Stimulated activated CD8-positive, alpha-beta memory T cell treated with anti-CD3 and anti-CD28 coated beads, Interleukin-4, amount 100 ng/mL, for 1 hour (primary cell): ENCODE measurements around the gene CAMK1D.

Experiments
- DNase-seq, 2 donors: peaks; one replicate each; pipeline ENCODE4 v3.0.0-alpha.2; 2020; ENCODE audit warnings: low read depth in 2 of 2, low spot score in 1 of 2

The CAMK1D gene

DNA sequence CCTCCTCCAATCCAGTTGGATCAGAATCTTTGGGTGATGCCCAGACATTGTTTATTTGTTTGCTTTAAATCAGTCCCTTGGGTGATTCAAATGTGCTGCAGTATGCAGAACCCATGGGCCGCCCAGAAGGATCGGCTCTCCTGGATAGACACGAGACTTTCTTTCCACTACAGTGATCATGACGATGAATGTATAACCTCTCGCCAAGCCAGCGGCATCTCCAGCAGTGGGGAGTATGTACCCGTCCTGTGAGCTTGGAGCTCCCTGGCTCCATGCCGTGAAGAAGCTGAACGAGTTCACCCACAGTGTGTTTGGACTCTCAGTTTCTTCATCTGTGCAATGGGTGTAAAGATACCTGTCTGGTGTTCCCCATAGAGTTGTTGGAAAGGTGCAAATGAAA lies 162.3 kb downstream of the CAMK1D start:
- DNase-seq, result no peak

DNA sequence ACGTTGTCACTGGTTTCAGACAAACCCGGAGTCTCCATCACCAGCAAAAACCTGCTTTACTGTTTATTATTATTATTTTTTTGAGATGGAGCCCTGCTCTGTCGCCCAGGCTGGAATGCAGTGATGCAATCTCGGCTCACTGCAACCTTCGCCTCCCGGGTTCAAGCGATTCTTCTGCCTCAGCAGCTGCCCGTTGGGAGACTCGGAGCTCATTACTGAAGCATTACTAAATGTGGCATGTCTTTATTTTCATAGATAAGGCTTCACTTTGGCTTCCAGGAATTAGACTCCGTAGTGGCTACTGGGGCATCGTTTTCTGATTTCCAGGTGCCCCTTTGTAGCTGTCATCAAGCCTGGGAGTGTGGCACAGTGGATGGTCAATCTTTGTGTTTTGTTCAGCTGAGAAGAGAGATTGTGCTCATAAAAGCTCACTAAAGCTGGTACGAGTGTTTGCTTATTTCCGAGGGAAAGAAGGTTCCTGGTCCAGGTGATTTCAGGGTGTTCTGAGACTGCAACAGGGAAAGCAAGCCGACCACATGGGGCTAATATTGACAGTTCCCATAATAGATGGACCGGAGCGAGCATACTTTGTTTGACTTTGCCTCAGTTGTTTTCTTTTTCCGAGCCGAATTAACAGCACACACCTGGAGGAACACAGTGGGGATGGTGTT lies 163.1 kb downstream of the CAMK1D start:
- no peak for DNase-seq

DNA sequence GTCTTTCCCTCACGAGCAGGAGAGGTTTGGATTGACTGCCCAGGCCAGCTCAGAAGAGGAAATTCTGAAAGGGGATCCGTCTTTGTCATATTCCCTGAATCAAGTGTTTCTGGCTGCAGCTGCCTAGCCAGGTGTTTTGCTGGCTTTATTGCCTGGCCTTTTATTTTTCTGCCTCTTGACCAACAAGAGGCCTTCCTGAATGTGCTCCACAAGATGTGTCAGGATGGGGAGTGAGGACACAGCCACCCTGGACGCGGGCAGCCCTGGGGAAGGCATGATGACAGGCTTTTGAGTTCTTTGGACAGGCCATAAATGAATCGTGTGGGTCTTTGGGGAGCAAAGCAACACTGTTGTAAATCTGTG lies 163.6 kb downstream of the CAMK1D start:
- DNase-seq, result no peak

DNA sequence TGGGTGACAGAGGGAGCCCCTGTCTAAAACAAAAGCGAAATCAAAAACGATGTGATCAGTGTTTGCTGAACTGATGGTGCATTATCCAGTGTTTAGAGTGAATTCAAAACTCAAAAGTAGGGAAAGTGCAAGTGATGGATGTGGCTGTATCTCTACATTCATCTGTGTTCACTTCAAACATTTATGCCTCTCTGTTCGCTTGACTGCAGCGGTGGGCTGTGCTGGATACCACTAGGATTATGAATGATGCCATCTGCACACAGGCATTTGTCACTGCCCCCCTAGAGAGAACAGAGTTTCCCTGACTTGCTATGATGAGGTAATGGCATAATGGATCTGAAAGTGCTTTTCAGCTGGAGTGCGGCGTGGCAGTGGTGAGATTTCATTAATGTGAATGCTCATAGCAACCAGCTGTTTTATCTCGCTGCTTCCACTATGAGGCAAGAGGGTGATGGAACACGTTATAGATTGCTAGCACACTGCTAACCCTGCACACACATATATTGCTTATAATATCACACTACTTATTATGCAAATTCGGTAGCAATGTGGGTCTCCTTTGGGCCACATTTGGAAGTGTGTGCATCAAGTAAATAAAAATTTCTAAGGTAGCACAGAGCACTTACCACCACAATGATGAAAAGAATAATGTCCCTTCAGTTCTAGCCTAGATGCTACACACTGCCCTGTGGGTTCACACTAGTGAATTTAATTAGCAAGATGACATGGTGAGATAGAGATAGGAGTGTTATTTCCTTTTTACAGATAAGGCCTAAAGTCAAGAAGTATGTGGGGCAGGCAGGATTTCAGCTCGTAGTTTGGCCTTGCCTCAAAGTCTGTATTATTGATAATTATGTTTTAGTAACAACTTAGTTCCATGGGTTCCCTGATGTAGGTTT lies 164.7 kb downstream of the CAMK1D start:
- DNase-seq, result no peak

DNA sequence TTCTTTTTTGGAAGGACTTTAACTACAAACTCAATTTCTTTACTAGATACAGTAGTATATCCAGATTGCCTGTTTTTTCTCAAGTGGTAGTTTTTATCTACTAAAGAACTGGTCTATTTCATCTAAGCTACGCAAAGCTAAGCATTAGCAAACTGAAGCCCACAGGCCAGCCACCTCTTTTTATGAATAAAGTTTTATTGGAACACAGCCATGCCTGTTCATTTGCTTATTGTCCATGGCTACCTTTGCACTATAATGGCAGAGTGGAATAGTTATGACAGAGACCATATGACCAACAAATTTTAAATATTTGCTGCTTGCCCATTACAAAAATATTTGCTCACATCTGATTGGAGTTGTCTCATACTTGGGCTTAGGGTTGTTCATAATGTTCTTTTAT lies 168.7 kb downstream of the CAMK1D start:
- no peak for DNase-seq

DNA sequence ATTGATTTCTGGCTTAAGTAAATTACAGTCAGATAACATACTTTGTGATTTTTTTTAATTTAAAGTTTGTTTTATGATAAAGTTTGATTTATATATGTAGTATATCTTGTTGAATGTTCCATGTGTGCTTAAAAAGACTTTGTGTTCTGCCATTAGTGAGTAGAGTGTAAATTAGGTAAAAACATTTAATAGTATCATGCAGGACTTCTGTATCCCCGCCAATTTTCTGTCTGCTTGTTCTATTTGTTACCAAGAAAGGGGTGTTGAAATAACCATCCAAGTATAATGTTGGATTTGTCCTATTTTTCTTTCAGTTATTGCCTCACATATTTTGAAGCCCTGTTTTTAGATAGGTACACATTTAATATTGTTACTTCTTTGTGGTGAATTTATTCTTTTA lies 172.1 kb downstream of the CAMK1D start:
- DNase-seq, result no peak

DNA sequence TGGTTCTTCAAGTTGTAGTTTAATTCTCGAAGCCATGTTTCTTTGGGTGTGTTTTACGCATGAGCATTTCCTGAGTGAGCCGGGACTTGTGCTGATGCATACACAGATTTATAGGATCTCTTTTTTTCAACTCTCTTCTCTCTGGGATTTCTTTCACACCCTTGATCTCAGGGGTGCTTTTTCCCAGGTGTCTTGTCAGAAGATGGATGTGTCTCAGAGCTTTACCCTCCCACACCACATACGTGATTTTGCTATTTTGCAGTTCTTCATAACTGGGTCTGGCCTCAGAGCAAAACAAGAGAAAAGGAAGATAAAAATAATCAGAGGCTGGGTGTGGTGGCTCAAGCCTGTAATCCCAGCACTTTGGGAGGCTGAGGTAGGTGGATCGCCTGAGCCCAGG lies 177.0 kb downstream of the CAMK1D start:
- no peak for DNase-seq

DNA sequence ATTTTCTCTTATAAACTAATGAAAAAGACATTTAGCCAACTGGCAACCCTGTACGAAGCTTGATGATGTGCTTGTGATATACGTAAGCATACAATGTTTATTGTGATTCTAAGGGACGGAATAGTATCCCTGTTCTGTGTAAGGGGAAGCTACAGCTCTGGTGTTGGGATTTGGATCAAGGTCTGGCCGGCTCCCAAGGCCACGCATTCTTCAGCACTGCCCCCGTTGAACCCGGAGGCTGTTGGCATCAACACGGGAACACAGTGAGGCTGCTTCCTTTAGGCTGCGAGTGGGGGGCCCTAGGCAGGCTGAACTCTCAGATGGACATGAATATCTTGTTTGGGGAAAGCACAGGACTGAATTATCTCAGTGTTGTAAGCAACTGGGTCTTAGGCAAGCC lies 180.6 kb downstream of the CAMK1D start:
- no peak for DNase-seq

DNA sequence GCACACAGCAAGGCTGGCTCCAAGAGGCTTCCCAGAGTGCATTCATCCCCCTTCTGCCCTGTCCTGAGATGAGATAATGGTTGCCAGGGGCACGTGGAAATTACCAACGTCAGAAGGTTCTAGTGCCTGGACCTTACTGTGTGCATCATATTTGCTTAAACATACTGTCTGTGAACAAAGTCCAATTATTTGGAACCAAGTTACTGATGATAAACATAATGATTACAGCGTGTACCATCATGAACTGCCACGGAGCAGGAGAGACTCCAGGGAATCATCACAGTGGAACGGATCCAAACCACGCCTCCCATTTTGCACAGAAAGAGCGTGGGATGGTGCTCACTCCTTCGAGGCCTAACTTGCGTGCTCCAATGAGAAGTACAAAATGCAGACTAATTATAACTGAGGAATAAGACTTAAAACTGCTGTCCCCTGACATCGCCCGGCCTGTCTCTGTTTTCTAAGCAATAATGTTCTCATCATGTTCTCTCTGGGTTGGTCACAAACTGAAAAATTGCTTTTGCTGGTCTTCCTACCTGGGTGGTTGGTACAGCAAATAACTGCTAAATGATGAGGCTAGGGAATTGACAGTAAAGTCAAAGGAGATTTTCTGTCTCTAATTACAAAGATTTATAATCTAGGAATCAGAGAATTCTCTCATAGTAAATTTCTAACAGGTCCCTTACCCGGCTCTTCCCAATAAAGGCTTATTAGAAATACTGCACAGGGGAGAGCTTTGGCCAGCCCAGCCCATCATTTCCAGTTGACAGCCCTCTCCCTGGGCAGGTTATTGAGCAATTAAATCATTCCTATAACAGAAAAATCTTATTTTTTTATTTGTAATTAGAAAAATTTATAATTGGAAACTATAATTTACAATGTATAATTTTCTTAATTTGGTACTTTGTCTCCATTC lies 182.2 kb downstream of the CAMK1D start:
- no peak for DNase-seq

DNA sequence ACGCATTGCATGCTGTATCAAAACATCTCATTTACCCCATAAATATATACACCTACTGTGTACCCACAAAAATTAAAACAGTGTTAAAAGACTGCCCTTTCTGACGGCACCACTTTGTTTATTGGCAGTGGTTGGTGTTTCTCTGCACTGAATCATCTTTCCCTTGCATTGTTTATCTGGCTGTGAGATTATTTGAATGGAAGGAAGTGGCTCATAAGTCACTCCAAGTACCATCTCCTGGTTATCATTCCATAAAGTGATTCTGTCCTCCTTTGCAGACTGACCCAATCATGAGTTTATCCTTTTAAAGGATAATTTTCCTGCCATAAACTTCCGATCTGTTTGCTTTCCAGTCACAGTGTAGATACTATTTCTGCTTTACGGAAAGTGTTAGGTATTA lies 183.8 kb downstream of the CAMK1D start:
- DNase-seq, result no peak

DNA sequence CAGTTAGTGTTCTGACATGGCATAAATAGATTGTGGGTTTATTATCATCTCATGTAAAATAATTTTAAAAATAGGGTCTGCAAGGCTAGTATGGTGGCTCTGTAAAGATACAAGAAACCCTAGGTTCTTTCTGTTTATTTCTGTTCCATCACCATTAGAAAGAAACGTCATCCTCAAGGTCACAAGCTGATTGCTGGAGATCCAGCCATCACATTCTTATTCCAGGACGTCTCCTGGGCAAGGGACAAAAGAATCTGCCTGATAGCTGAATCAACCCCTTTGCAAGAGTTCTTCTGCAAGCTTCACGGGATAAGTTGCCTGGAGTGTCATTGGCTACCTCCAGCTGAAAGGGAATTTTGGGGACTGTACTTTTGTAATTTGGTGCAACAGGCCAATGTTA lies 184.4 kb downstream of the CAMK1D start:
- DNase-seq, result no peak

DNA sequence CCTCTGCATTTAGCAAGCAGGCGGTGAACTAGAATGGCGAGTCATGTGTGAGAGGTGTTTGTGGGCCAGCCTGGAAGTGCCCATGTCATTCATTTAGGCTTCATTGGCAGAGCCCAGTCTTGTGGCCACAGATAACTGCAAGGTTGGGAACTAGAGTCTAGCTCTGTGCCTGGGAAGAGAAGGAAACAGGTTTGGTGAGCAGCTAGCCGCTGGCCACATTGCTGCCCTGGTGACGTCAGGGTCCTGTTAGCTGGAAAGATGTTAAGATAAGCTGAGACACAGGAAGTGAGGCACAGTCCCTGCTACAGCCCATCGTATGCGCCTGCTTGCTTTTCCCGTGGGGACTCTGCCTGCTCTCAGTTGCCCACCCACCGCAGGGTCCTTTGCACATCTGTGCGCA lies 185.5 kb downstream of the CAMK1D start:
- no peak for DNase-seq

DNA sequence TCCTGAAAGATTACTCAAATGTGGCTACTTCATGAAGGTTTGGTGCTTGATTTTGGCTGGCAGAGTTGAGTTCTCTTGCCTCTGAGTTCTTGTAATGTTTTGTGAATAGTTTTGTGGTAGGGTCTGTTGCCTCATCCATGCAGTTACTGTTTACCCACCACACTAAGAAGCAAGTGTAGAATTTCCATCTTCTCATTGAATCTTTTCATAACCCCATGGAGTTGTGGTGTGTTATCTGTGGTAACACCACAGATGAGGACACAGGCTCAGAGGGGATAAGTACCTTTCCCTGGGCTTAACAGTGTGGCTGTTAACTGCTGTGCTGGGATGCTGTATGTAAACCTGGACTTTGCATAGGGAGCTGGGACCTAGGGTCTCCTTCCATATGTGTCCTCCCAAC lies 186.3 kb downstream of the CAMK1D start:
- no peak for DNase-seq

DNA sequence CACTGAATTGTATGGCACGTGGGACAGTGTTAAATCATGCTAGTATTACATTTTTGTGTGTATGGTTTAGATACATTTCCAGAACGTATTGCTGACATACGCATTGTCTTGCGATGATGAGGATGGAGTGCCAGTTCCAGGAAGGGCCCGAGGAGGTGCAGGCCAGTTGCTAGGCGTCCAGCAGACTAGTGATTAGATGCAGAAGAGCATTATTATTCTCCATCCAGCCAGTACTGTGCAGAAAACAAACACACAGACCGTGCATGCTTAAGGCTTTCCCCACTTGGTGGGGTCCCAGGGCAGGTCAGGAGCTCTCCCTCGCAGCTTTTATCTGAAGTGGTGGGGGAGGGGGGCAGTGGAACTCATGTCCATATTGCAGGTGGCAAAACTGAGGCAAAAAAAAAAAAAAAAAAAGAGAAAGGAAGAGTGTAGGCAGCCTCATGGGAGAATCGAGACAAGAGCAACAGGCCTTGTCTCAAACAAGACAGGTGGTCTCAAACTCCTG lies 189.2 kb downstream of the CAMK1D start:
- no peak for DNase-seq

DNA sequence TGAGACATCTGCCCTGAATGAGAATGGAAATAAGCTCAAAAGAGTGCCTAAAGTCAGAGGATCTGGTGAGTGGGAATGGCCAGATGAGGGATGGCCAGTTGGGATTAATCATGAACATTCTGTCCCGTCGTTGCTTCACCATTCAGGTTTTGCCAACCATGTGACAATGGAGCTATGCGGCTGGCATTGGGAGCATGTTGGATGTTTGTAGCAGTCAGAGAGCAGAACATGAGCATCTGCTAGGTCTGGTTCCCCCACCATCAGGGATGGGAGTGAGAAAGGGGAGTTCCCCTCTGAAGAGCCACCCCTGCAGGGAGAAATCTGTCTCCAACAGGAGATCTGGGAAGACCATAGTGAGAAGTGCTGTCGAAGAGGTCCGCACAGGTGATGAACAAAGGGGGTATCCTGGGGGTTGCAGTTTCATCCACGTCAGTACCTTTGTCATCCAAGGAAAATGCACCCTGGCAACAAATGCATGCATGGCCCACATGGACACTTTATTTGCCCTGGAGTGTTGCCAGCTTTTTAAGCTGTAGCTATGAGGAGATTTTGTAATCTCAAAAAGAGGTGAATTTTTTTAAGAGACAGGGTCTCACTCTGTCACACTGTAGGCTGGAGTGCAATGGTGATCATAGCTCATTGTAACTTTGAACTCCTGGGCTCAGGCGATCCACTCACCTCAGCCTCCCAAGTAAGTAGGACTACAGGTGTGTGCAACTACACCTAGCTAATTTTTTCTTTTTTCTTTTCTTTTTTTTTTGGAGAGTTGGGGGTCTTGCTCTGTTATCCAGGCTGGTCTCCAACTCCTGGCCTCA lies 190.2 kb downstream of the CAMK1D start:
- no peak for DNase-seq

DNA sequence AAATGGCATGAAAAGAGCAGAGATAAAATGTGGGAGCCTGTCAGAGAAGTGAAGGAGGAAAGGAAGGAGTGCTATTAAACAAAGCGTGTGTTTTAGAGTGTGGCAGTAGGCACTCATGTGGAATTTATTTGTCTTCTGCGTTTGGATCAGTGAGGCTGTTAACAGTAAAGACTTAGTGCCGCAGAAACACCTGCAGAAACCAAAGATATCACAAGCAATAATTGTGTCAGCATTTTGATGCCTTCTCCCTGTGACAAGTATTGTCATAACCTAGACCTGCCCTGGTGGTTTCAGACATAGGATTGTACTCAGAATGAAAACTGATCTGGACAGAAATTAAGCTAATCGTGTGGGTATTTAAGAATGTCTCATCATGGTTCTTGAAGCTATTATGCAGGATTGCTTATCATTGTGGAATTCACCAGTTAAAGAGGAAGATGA lies 191.0 kb downstream of the CAMK1D start:
- DNase-seq, result no peak

DNA sequence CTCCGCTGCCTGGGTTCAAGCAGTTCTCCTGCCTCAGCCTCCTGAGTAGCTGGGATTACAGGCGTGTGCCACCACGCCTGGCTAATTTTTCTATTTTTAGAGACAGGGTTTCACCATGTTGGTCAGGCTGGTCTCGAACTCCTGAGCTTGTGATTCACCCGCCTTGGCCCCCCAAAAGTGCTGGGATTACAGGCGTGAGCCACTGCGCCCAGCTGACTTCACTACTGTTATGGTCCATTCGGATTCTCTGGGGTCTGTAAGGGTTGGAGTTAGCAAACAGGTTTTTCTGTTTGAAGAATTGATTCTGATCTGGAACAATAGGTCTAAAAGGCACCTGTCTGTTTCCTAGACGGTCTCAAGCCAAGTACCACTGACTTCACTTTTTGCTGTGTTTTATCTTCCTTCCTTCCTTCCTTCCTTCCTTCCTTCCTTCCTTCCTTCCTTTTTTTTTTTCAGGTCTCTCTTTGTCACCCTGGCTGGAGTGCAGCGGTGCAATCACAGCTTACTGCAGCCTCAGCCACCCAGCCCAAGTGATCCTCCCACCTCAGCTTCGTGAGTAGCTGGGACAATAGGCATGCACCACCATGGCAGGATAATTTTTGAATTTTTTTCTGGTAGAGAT lies 192.2 kb downstream of the CAMK1D start:
- no peak for DNase-seq

DNA sequence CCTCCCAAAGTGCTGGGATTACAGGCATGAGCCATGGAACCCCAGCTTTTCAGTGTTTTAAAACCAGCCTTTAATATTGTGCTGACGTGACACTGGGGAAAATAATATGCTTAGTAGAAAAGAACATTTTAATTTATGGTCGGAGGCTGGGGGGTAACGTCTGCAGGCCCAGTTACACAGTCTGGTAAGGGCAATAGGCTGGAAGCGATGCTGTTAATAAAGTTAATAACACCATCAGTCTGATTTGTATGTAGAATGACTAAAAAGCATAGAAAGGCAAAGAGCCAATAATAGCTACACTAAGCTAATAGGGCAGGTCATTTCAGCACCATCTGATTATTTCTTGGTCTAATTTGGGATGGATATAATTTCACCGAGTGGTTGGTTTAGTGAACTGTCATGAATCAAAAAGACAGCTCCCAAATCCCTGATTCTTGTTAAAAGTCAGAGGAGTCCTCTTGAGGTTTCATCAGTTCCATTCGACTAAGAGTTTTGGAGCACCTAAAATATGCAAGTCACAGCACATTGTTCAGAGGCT lies 192.9 kb downstream of the CAMK1D start:
- DNase-seq, result no peak

DNA sequence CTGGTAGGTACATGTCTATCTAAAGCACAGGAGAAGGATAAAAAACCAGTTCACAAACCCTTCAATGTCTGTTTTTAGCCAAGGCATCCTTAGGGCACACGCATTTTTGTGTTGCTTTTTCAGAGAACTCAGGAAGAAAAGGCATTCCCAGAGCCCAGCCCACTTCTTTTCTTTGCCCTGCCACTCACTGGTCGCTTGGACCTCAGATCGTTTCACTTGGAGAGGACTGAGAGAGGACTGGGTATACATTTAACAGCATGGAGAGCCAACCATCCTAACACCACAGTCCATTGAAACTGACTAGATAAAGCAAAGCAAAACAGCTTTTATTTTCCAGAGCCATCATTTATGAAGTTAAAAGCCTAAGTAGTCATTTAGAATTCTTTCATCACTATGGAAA lies 194.2 kb downstream of the CAMK1D start:
- DNase-seq, result no peak
